Measurements from ENCODE around the gene LGALS4. TPM values are rescaled to one million over a fixed set of nuclear protein-coding genes. Genes with fewer than 3 reads are reported as not detected.

LGALS4 gene
- total and polyA plus RNA-seq, 9 of the 15 experiments (the other 6 are each of a cell fraction or from before 2014, with no cell fraction given): 0.08 to 1.1 (median 0.30) TPM; not detected in 3

- Histone ChIP-seq H3K9me1 (ENCODE audit: control insufficient read depth, insufficient read depth, low read length) (no peaks in the 10 kb centered on the region), H3K4me1 (replicated peaks in 1 of 2; ENCODE audit: control insufficient read depth in 2 of 2, insufficient read depth in 2 of 2, low read length in 2 of 2) (peaks cover 0 to 14% of the 10 kb centered on the region in 2 experiments; a peak in 4 of 5 replicates), H3K9ac (ENCODE audit: insufficient read depth in 1 of 2, low read depth in 2 of 2, low read length in 2 of 2) (no peak overlapping the region; a peak in 1 of 4 replicates), H3K4me3 (no peak overlapping the region), H3K79me2 (ENCODE audit: control insufficient read depth, insufficient read depth, low read length) (peaks cover 60% of the 10 kb centered on the region), H3K27ac (ENCODE audit: extremely low read depth, low read depth, low read length) (peak overlapping the region; percentile 10; the same call in 1 of the 3 replicates), H3K36me3 (ENCODE audit: control insufficient read depth, insufficient read depth, low read length) (peaks cover 99% of the 10 kb centered on the region), H3K27me3 (ENCODE audit: control insufficient read depth in 2 of 2, insufficient read depth in 2 of 2, low read length in 2 of 2) (no peaks in the 10 kb centered on the region), H4K20me1 (replicated peaks; ENCODE audit: control insufficient read depth, insufficient read depth, low read length) (peaks cover 30% of the 10 kb centered on the region), H3K4me2 (ENCODE audit: insufficient read depth, low read length) (no peak overlapping the region), H2AFZ (ENCODE audit: low read depth, low read length) (no peak overlapping the region), H3K9me3 (replicated peaks; ENCODE audit: control insufficient read depth, insufficient read depth, low read depth, low read length) (no peaks in the 10 kb centered on the region)
- FAIRE-seq (no peak), ATAC-seq (no peak), DNase-seq (ENCODE audit: extremely low read depth in 1 of 4, low spot score in 3 of 4) (peak in 2 of 4 experiments; percentile 3 to 12)
- intact Hi-C loops (cut with micrococcal nuclease) (no loop called here), in situ Hi-C loops (cut with MboI) (no loop called here)
- CTCF ChIA-PET (ENCODE audit: low intra/inter-chr PET ratio): no interaction called here
- POLR2A ChIA-PET: interaction anchor here (0.6 to 1.3 kb wide), 6 partner anchors 10 to 455 kb away, joined by 3 to 4 read pairs (median 3); partner anchors contain the start of gene ECH1
- BruUV-seq (replicated peaks): no TSS peak
- WGBS (ENCODE audit: insufficient coverage, low coverage, missing lambda C conversion rate): 96% methylated on average over 19 of the region's 19 CpGs
- TF ChIP-seq ZKSCAN1 (IDR thresholded peaks at IDR 0.05; ENCODE audit: low read depth, low read length): 0 out of 2 replicates have a peak, but pooled peaks have one; percentile 39
- 0 out of 2 replicates have a peak, but pooled peaks have one; percentile 59 for TF ChIP-seq POLR2AphosphoS2 (IDR thresholded peaks at IDR 0.05; ENCODE audit: low read length)
- TF ChIP-seq FIP1L1 (IDR thresholded peaks at IDR 0.05; ENCODE audit: low read depth, low read length, poor library complexity, severe bottlenecking): no peak
- peak; percentile 61; the same call in 1 of the 2 replicates for TF ChIP-seq RBFOX2 (IDR thresholded peaks at IDR 0.05; ENCODE audit: low read depth, low read length)
- no peak for TF ChIP-seq TRIM28 (IDR thresholded peaks at IDR 0.05)
- peak; percentile 68; the same call in 1 of the 2 replicates for TF ChIP-seq ZBTB33 (CRISPR knock-in tag; IDR thresholded peaks at IDR 0.05)
- peak; percentile 34 for TF ChIP-seq POLR2B (IDR thresholded peaks at IDR 0.05; ENCODE audit: low read depth, partially characterized antibody)
- TF ChIP-seq POLR2G (IDR thresholded peaks at IDR 0.05; ENCODE audit: low read depth, low read length): peak; percentile 66
Measured at GRCh38 chr19:38841787-38842438, 29.2 kb upstream of the LGALS4 start.
